Ovary (tissue), 9 donors: ENCODE measurements around the gene CDC42EP2. TPM values are rescaled to one million over a fixed set of nuclear protein-coding genes. Genes with fewer than 3 reads are reported as not detected.

Experiments
- DNase-seq, 5 donors: peaks; one replicate each; pipeline ENCODE4 v3.0.0-alpha.2; 2019 to 2020
- H3K27ac ChIP-seq, 2 donors: fragments of 200-600 bp; one replicate each; pipeline versions ENCODE4 v1.5.1 to v1.8.0; 2019 to 2022
- H3K27me3 ChIP-seq: fragments of 200-600 bp; one replicate; pipeline ENCODE4 v1.8.0; 2022
- H3K36me3 ChIP-seq: fragments of 200-600 bp; sonication (generic); one replicate; pipeline ENCODE4 v1.5.1; 2019
- H3K4me1 ChIP-seq: one replicate; pipeline ENCODE4 v1.8.1; 2013; ENCODE audit warnings: mild to moderate bottlenecking, moderate library complexity; ENCODE audit not compliant: insufficient read depth
- H3K4me3 ChIP-seq: fragments of 200-600 bp; sonication (generic); one replicate; pipeline ENCODE4 v1.5.1; 2017
- H3K9me3 ChIP-seq, 2 donors: fragments of 200-600 bp in 1 of 2; sonication (generic) in 1 of 2; one replicate each; pipeline versions ENCODE4 v1.5.1 to v1.8.1; 2013 to 2019; ENCODE audit warnings: mild to moderate bottlenecking in 1 of 2, moderate library complexity in 1 of 2
- CTCF ChIP-seq, 3 donors: fragments of 450-650 bp in 2 of 3; fragments of 200-600 bp in 1 of 3; IDR thresholded peaks; one replicate each; pipeline versions ENCODE4 v1.5.1 to v1.8.0; 2016 to 2022; ENCODE audit warnings: antibody characterized with exemption in 3 of 3, mild to moderate bottlenecking in 1 of 3
- EP300 ChIP-seq: sonication (generic); formaldehyde crosslinking; IDR thresholded peaks from one replicate; pipeline ENCODE4 v1.6.1; 2017; ENCODE audit warnings: antibody characterized with exemption
- POLR2A ChIP-seq: fragments of 450-650 bp; IDR thresholded peaks from one replicate; pipeline ENCODE4 v1.6.1; 2017; ENCODE audit warnings: antibody characterized with exemption, mild to moderate bottlenecking, moderate library complexity
- whole genome bisulfite sequencing, 3 donors: extraction: QIAGEN DNeasy Blood & Tissue Kit in 1 of 3; methylation state at CpG; one replicate each; pipeline versions ENCODE4 v1.1.5 to v1.1.7; 2013 to 2017; 5-methylcytosine and 5-hydroxymethylcytosine counted together
- intact Hi-C, 4 donors: fragments of 100-400 bp; cut with DNase I; formaldehyde crosslinking; loops; one replicate each; pipeline versions ENCODE4 v1.11.0 to v1.15.1; 2022 to 2023
- polyA plus RNA-seq, 2 donors: library from polyadenylated mRNA; stranded (reverse); fragments of 200-250 nt in 1 of 2; fragments of 350-450 nt in 1 of 2; fragmentation: Illumina TruSeq in 1 of 2; extraction: RNeasy Lipid Tissue Mini Kit (QIAGEN cat#74804) in 1 of 2; gene quantifications; one replicate each; pipeline ENCODE4 v1.2.3, GENCODE V29; 2013 to 2014
- total RNA-seq, 7 donors: library from RNA; depleted of rRNA in 2 of 7; stranded (reverse); fragments of >200 nt in 2 of 7; fragmentation: NEBNext Ultra II Directional in 3 of 7; extraction: Animal tissue kit (Norgen Biotek cat#: 25700) in 3 of 7; gene quantifications; one replicate each; pipeline versions ENCODE4 v1.1.0 to v1.2.4, GENCODE V29; 2016 to 2023
- donor health status: DM: no; HTN: no; CAD: no; lungs with moderate emphysema.
- donor health status: DM: no; HTN: no; CAD: no.
- donor health status: Bipolar disorder and iron deficiency.
- donor health status: DM: yes; HTN: yes; CAD: no.
- donor health status: DM: no; HTN: no; CAD: no.
- donor health status: DM: yes; HTN: yes; CAD: no.

CDC42EP2 gene
- total and polyA plus RNA-seq, 9 donors, result 0.48 to 46.9 (median 19.9) TPM

GRCh38 chr11:65288706-65289536, 25.7 kb upstream of the CDC42EP2 start:
- Histone ChIP-seq H3K9me3 (no peaks in the 10 kb centered on the region), H3K4me1 (peaks cover 25% of the 10 kb centered on the region), H3K36me3 (no peaks in the 10 kb centered on the region), H3K4me3 (no peak overlapping the region), H3K27ac (peak overlapping the region in 1 of 2 donors; percentile 94), H3K27me3 (no peaks in the 10 kb centered on the region)
- intact Hi-C loops, result no loop called here
- WGBS, 3 donors, result 68 to 76% (median 70%) methylated on average over 6 of the region's 6 CpGs
- TF ChIP-seq EP300, result no peak
- no peak for TF ChIP-seq POLR2A
- no peak for TF ChIP-seq CTCF (IDR thresholded peaks at IDR 0.05)
- DNase-seq, result peak in 2 of 5 donors; percentile 20 to 47

GRCh38 chr11:65290448-65291165, 24.1 kb upstream of the CDC42EP2 start:
- peaks cover 34% of the 10 kb centered on the region for H3K4me1 ChIP-seq
- 8 to 11% (median 10%) methylated on average over 8 of the region's 8 CpGs for WGBS, 3 donors
- DNase-seq, result peak; percentile 92 to 97 (median 94)
- intact Hi-C loops, result no loop called here
- H3K36me3 ChIP-seq, result no peaks in the 10 kb centered on the region
- H3K4me3 ChIP-seq, result no peak overlapping the region
- H3K9me3 ChIP-seq, result no peaks in the 10 kb centered on the region
- TF ChIP-seq EP300 (peak; percentile 57), CTCF (IDR thresholded peaks at IDR 0.05) (no peak), POLR2A (no peak)
- H3K27ac ChIP-seq, result peak overlapping the region; percentile 76 to 94
- no peaks in the 10 kb centered on the region for H3K27me3 ChIP-seq

- peaks cover 36% of the 10 kb centered on the region for H3K4me1 ChIP-seq
- WGBS, 3 donors, result 9 to 19% (median 15%) methylated on average over 5 of the region's 5 CpGs
- H3K36me3 ChIP-seq, result no peaks in the 10 kb centered on the region
- no peaks in the 10 kb centered on the region for H3K27me3 ChIP-seq
- H3K4me3 ChIP-seq, result peak overlapping the region; percentile 22
- peak in 2 of 5 donors; percentile 40 to 47 for DNase-seq
- intact Hi-C loops, result no loop called here
- TF ChIP-seq CTCF (IDR thresholded peaks at IDR 0.05), result no peak
- no peak for TF ChIP-seq POLR2A
- TF ChIP-seq EP300, result no peak
- no peaks in the 10 kb centered on the region for H3K9me3 ChIP-seq
- H3K27ac ChIP-seq, result peak overlapping the region; percentile 76 to 94
Observed at GRCh38 chr11:65291613-65292012, 23.1 kb upstream of the CDC42EP2 start.

- Histone ChIP-seq H3K4me3 (no peak overlapping the region), H3K4me1 (peaks cover 41% of the 10 kb centered on the region), H3K9me3 (no peaks in the 10 kb centered on the region), H3K27me3 (no peaks in the 10 kb centered on the region), H3K36me3 (no peaks in the 10 kb centered on the region), H3K27ac (peak overlapping the region; percentile 76 to 94)
- 43 to 53% (median 46%) methylated on average over 5 of the region's 5 CpGs for WGBS, 3 donors
- TF ChIP-seq CTCF (IDR thresholded peaks at IDR 0.05), result no peak
- TF ChIP-seq EP300, result no peak
- no peak for TF ChIP-seq POLR2A
- intact Hi-C loops, result no loop called here
- no peak for DNase-seq
Observed at GRCh38 chr11:65292890-65293289, 21.8 kb upstream of the CDC42EP2 start.
